Activated CD8-positive, alpha-beta T cell treated with anti-CD3 and anti-CD28 coated beads, Interleukin-2, amount 10 ng/mL, durations not matched to agents 7 days and 5 days (primary cell): Measurements from ENCODE around the gene RAB23. TPM values are rescaled to one million over a fixed set of nuclear protein-coding genes. Genes with fewer than 3 reads are reported as not detected.
"Not testable (repeated sequence)": the region's sequence is repeated elsewhere in the genome, so short reads cannot be mapped to it uniquely, and the experiment has no call there.

Experiments
- ATAC-seq: fragments of 150-1000 bp; cut with Tn5 transposase; one replicate; pipeline ENCODE4 v1.10.0; 2021; ENCODE audit warnings: moderate library complexity
- CTCF ChIA-PET: fragments of 350-600 bp; sonication (Branson Sonifier 250); formaldehyde crosslinking; loops from one replicate; lab custom pipeline; 2021; ENCODE audit warnings: antibody characterized with exemption; lab: Charles Lee
- POLR2A ChIA-PET: fragments of 350-600 bp; sonication (Branson Sonifier 250); formaldehyde crosslinking; loops from one replicate; lab custom pipeline; 2021; ENCODE audit warnings: antibody characterized with exemption; lab: Charles Lee
- DNase-seq: peaks from one replicate; pipeline ENCODE4 v3.0.0-alpha.2; 2020
- H3K27ac Mint-ChIP-seq: one replicate; pipeline ENCODE4 v1.8.0; 2021; ENCODE audit warnings: mild to moderate bottlenecking, mixed read lengths
- H3K27me3 Mint-ChIP-seq: one replicate; pipeline ENCODE4 v1.8.0; 2021; ENCODE audit warnings: low read depth, mixed read lengths
- H3K36me3 Mint-ChIP-seq: one replicate; pipeline ENCODE4 v1.8.0; 2021; ENCODE audit warnings: low read depth, mixed read lengths
- H3K4me1 Mint-ChIP-seq: one replicate; pipeline ENCODE4 v1.8.0; 2021; ENCODE audit warnings: low read depth, mixed read lengths
- H3K4me3 Mint-ChIP-seq: one replicate; pipeline ENCODE4 v1.8.0; 2021; ENCODE audit warnings: mild to moderate bottlenecking, mixed read lengths
- H3K9me3 Mint-ChIP-seq: one replicate; pipeline ENCODE4 v1.8.0; 2022; ENCODE audit warnings: mixed read lengths; ENCODE audit not compliant: insufficient read depth
- total RNA-seq, 2 experiments: library from RNA; stranded (reverse); gene quantifications; one replicate each; pipeline ENCODE4 v1.2.3, GENCODE V29; 2021

Gene RAB23
- total RNA-seq, 2 experiments from 2014 or later = 2.4 to 3.1 TPM

GRCh38 chr6:57255451-57256169, 33.5 kb upstream of the RAB23 start:
- POLR2A ChIA-PET = no interaction called here
- H3K36me3 Mint-ChIP-seq = no peaks in the 10 kb centered on the region
- no peak for ATAC-seq

GRCh38 chr6:57254055-57254717, 32.1 kb upstream of the RAB23 start:
- Mint-ChIP-seq H3K36me3 (no peaks in the 10 kb centered on the region), H3K4me1 (no peaks in the 10 kb centered on the region), H3K9me3 (no peaks in the 10 kb centered on the region), H3K27me3 (peaks cover 7% of the 10 kb centered on the region), H3K27ac (no peak overlapping the region), H3K4me3 (no peak overlapping the region)
- ATAC-seq (no peak), DNase-seq (no peak)
- ChIA-PET POLR2A (no interaction called here), CTCF (no interaction called here)

More at GRCh38 chr6:57255451-57256169, 33.5 kb upstream of the RAB23 start:
- H3K4me1 Mint-ChIP-seq = no peaks in the 10 kb centered on the region
- H3K27ac Mint-ChIP-seq = no peak overlapping the region
- CTCF ChIA-PET = no interaction called here
- no peak overlapping the region for H3K4me3 Mint-ChIP-seq
- no peaks in the 10 kb centered on the region for H3K9me3 Mint-ChIP-seq
- no peak for DNase-seq
- peaks cover 11% of the 10 kb centered on the region for H3K27me3 Mint-ChIP-seq

- no peak for ATAC-seq
- H3K9me3 Mint-ChIP-seq = no peaks in the 10 kb centered on the region
- H3K4me3 Mint-ChIP-seq = no peak overlapping the region
- H3K27ac Mint-ChIP-seq = no peak overlapping the region
- peaks cover 7% of the 10 kb centered on the region for H3K27me3 Mint-ChIP-seq
- ChIA-PET CTCF (no interaction called here), POLR2A (interaction anchor here (0.6 to 1.1 kb wide), 2 partner anchors 50 to 180 kb away, joined by 3 read pairs; no protein-coding TSS in a partner anchor)
- no peaks in the 10 kb centered on the region for H3K4me1 Mint-ChIP-seq
- no peaks in the 10 kb centered on the region for H3K36me3 Mint-ChIP-seq
- DNase-seq = no peak
Observed at GRCh38 chr6:57252975-57253374, 30.9 kb upstream of the RAB23 start.

- POLR2A ChIA-PET = interaction anchor here (1.1 kb wide), 1 partner anchor 179 kb away, joined by 3 read pairs; no protein-coding TSS in a partner anchor
- no peak overlapping the region for H3K4me3 Mint-ChIP-seq
- peaks cover 3% of the 10 kb centered on the region for H3K27me3 Mint-ChIP-seq
Observed at GRCh38 chr6:57252137-57252536, 30.0 kb upstream of the RAB23 start.

GRCh38 chr6:57250348-57250747, 28.2 kb upstream of the RAB23 start:
- no peaks in the 10 kb centered on the region for H3K9me3 Mint-ChIP-seq

More at GRCh38 chr6:57252137-57252536, 30.0 kb upstream of the RAB23 start:
- ATAC-seq = no peak
- no peaks in the 10 kb centered on the region for H3K4me1 Mint-ChIP-seq
- CTCF ChIA-PET = no interaction called here
- no peaks in the 10 kb centered on the region for H3K36me3 Mint-ChIP-seq
- H3K27ac Mint-ChIP-seq = no peak overlapping the region
- no peaks in the 10 kb centered on the region for H3K9me3 Mint-ChIP-seq
- no peak for DNase-seq

GRCh38 chr6:57248311-57248895, 26.3 kb upstream of the RAB23 start:
- CTCF ChIA-PET = no interaction called here
- no peaks in the 10 kb centered on the region for H3K4me1 Mint-ChIP-seq
- H3K4me3 Mint-ChIP-seq = no peak overlapping the region
- no peaks in the 10 kb centered on the region for H3K27me3 Mint-ChIP-seq
- DNase-seq (no peak), ATAC-seq (no peak)
- H3K27ac Mint-ChIP-seq = no peak overlapping the region
- no peaks in the 10 kb centered on the region for H3K9me3 Mint-ChIP-seq
- no peaks in the 10 kb centered on the region for H3K36me3 Mint-ChIP-seq
- POLR2A ChIA-PET = no interaction called here

More at GRCh38 chr6:57250348-57250747, 28.2 kb upstream of the RAB23 start:
- CTCF ChIA-PET = no interaction called here
- Mint-ChIP-seq H3K36me3 (no peaks in the 10 kb centered on the region), H3K27ac (no peak overlapping the region), H3K4me1 (no peaks in the 10 kb centered on the region), H3K4me3 (no peak overlapping the region), H3K27me3 (no peaks in the 10 kb centered on the region)
- POLR2A ChIA-PET = no interaction called here
- DNase-seq = no peak
- ATAC-seq = no peak

GRCh38 chr6:57247603-57248002, 25.5 kb upstream of the RAB23 start:
- H3K9me3 Mint-ChIP-seq = no peaks in the 10 kb centered on the region
- no peak overlapping the region for H3K27ac Mint-ChIP-seq
- ATAC-seq (no peak), DNase-seq (no peak)
- no peaks in the 10 kb centered on the region for H3K4me1 Mint-ChIP-seq
- H3K36me3 Mint-ChIP-seq = no peaks in the 10 kb centered on the region
- H3K4me3 Mint-ChIP-seq = no peak overlapping the region
- ChIA-PET POLR2A (no interaction called here), CTCF (no interaction called here)
- H3K27me3 Mint-ChIP-seq = no peaks in the 10 kb centered on the region

GRCh38 chr6:57246307-57246706, 24.2 kb upstream of the RAB23 start:
- Mint-ChIP-seq H3K4me3 (no peak overlapping the region), H3K4me1 (no peaks in the 10 kb centered on the region), H3K27ac (no peak overlapping the region), H3K36me3 (no peaks in the 10 kb centered on the region), H3K9me3 (no peaks in the 10 kb centered on the region), H3K27me3 (no peaks in the 10 kb centered on the region)
- ChIA-PET POLR2A (no interaction called here), CTCF (no interaction called here)
- ATAC-seq (no peak), DNase-seq (no peak)

- no peak for DNase-seq
- no peaks in the 10 kb centered on the region for H3K27me3 Mint-ChIP-seq
Observed at GRCh38 chr6:57243954-57244353, 21.8 kb upstream of the RAB23 start.

GRCh38 chr6:57243526-57243925, 21.4 kb upstream of the RAB23 start:
- H3K36me3 Mint-ChIP-seq, CTCF ChIA-PET: not testable (repeated sequence)

More at GRCh38 chr6:57243954-57244353, 21.8 kb upstream of the RAB23 start:
- no peak overlapping the region for H3K27ac Mint-ChIP-seq
- CTCF ChIA-PET = no interaction called here
- no peaks in the 10 kb centered on the region for H3K4me1 Mint-ChIP-seq
- POLR2A ChIA-PET = no interaction called here
- H3K9me3 Mint-ChIP-seq = no peaks in the 10 kb centered on the region
- no peaks in the 10 kb centered on the region for H3K36me3 Mint-ChIP-seq
- no peak overlapping the region for H3K4me3 Mint-ChIP-seq
- no peak for ATAC-seq

GRCh38 chr6:57242505-57242904, 20.4 kb upstream of the RAB23 start:
- Mint-ChIP-seq H3K36me3 (no peaks in the 10 kb centered on the region), H3K4me3 (no peak overlapping the region), H3K27me3 (no peaks in the 10 kb centered on the region), H3K4me1 (no peaks in the 10 kb centered on the region), H3K9me3 (no peaks in the 10 kb centered on the region), H3K27ac (no peak overlapping the region)
- CTCF ChIA-PET = no interaction called here
- ATAC-seq = no peak
- no peak for DNase-seq
- POLR2A ChIA-PET = no interaction called here

More at GRCh38 chr6:57243526-57243925, 21.4 kb upstream of the RAB23 start:
- H3K4me3 Mint-ChIP-seq, H3K27me3 Mint-ChIP-seq, POLR2A ChIA-PET, ATAC-seq, H3K4me1 Mint-ChIP-seq, H3K27ac Mint-ChIP-seq, DNase-seq, H3K9me3 Mint-ChIP-seq: not testable (repeated sequence)

GRCh38 chr6:57226221-57226620, 4.1 kb upstream of the RAB23 start:
- H3K36me3 Mint-ChIP-seq = peaks cover 3% of the 10 kb centered on the region
- peaks cover 40% of the 10 kb centered on the region for H3K27me3 Mint-ChIP-seq
- no peak for ATAC-seq
- no peak overlapping the region for H3K27ac Mint-ChIP-seq
- H3K4me3 Mint-ChIP-seq = no peak overlapping the region
- H3K4me1 Mint-ChIP-seq = peaks cover 10% of the 10 kb centered on the region
- no peak for DNase-seq
- H3K9me3 Mint-ChIP-seq = no peaks in the 10 kb centered on the region
- CTCF ChIA-PET = no interaction called here
- POLR2A ChIA-PET = no interaction called here
